ENCODE measurements around the gene SAT2. TPM values are rescaled to one million over a fixed set of nuclear protein-coding genes. Genes with fewer than 3 reads are reported as not detected.

Gene SAT2
- total and polyA plus RNA-seq, 8 donors = 11.6 to 235 (median 129) TPM

GRCh38 chr17:7655541-7655840, 27.9 kb upstream of the SAT2 start:
- 88 to 92% (median 89%) methylated on average over 17 of the region's 17 CpGs for WGBS, 5 donors
- no peak overlapping the region for H3K27ac ChIP-seq
- intact Hi-C loops (cut with DNase I; ENCODE audit: low total_unique reads) = no loop called here
- H3K4me3 ChIP-seq = no peak overlapping the region
- H3K4me1 ChIP-seq = peaks cover 14 to 26% (median 18%) of the 10 kb centered on the region in 4 donors
- no peak for TF ChIP-seq EP300 (IDR thresholded peaks at IDR 0.05)
- no peak for TF ChIP-seq CTCF (IDR thresholded peaks at IDR 0.05)
- TF ChIP-seq POLR2AphosphoS5 (IDR thresholded peaks at IDR 0.05) = no peak
- TF ChIP-seq POLR2A (IDR thresholded peaks at IDR 0.05) = no peak
- H3K9me3 ChIP-seq = no peaks in the 10 kb centered on the region
- no peaks in the 10 kb centered on the region for H3K36me3 ChIP-seq
- peaks cover 0 to 29% (median 19%) of the 10 kb centered on the region in 3 donors for H3K27me3 ChIP-seq
- DNase-seq = no peak

DNA sequence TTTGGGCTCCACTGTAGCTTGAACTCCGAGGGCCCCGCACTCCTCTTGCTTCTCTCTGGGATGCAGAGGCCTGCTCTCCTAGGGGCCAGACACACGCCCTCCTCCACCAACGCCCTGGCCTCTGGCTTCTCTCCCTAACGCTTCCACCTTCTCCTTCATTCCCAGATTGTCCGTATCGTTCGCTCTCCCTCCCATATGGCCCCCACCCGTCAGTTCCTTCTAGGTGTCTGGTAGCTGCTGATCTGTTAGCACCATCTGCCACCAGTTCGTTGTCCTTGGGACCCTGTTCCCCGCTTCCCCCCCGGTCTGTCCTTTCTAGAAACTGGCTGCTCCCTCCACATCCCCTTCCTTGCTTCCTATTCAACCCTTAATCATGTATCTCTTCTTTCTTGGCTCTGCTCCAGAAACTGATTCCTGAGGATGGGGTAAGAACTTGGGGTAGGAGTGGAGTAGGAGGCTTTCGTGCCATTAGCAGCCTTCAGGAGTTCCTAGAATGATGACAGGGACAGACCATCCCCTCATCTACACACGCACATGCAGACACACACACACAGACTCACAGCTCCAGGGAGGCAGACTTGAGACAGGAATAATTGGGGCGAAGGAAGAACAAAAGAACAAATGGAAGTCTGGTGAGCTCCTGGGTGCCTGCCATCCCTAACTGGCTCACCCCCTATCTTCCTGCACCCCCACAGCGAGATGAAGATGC, 27.4 kb upstream of the SAT2 start:
- Histone ChIP-seq H3K4me3 (no peak overlapping the region), H3K4me1 (peaks cover 18 to 31% (median 22%) of the 10 kb centered on the region in 4 donors), H3K27me3 (peaks cover 0 to 34% (median 24%) of the 10 kb centered on the region in 3 donors), H3K9me3 (no peaks in the 10 kb centered on the region), H3K27ac (no peak overlapping the region), H3K36me3 (no peaks in the 10 kb centered on the region)
- TF ChIP-seq POLR2AphosphoS5 (IDR thresholded peaks at IDR 0.05) (no peak), POLR2A (IDR thresholded peaks at IDR 0.05) (no peak), EP300 (IDR thresholded peaks at IDR 0.05) (no peak), CTCF (IDR thresholded peaks at IDR 0.05) (no peak)
- intact Hi-C loops (cut with DNase I; ENCODE audit: low total_unique reads) = no loop called here
- whole genome bisulfite sequencing, 5 donors = 75 to 83% (median 80%) methylated on average over 16 of the region's 16 CpGs
- peak in 1 of 2 donors; percentile 35 for DNase-seq

GRCh38 chr17:7652388-7653356, 25.1 kb upstream of the SAT2 start:
- Histone ChIP-seq H3K4me3 (no peak overlapping the region), H3K9me3 (no peaks in the 10 kb centered on the region), H3K27ac (peak overlapping the region in 1 of 5 donors; percentile 80), H3K36me3 (no peaks in the 10 kb centered on the region), H3K27me3 (peaks cover 0 to 52% (median 28%) of the 10 kb centered on the region in 3 donors), H3K4me1 (peaks cover 18 to 33% (median 23%) of the 10 kb centered on the region in 4 donors)
- DNase-seq = peak in 1 of 2 donors; percentile 44
- intact Hi-C loops (cut with DNase I; ENCODE audit: low total_unique reads) = no loop called here
- TF ChIP-seq POLR2A (IDR thresholded peaks at IDR 0.05) = no peak
- TF ChIP-seq EP300 (IDR thresholded peaks at IDR 0.05) = no peak
- TF ChIP-seq CTCF (IDR thresholded peaks at IDR 0.05) = no peak
- no peak for TF ChIP-seq POLR2AphosphoS5 (IDR thresholded peaks at IDR 0.05)
- 51 to 65% (median 61%) methylated on average over 12 of the region's 12 CpGs for WGBS, 5 donors

DNA sequence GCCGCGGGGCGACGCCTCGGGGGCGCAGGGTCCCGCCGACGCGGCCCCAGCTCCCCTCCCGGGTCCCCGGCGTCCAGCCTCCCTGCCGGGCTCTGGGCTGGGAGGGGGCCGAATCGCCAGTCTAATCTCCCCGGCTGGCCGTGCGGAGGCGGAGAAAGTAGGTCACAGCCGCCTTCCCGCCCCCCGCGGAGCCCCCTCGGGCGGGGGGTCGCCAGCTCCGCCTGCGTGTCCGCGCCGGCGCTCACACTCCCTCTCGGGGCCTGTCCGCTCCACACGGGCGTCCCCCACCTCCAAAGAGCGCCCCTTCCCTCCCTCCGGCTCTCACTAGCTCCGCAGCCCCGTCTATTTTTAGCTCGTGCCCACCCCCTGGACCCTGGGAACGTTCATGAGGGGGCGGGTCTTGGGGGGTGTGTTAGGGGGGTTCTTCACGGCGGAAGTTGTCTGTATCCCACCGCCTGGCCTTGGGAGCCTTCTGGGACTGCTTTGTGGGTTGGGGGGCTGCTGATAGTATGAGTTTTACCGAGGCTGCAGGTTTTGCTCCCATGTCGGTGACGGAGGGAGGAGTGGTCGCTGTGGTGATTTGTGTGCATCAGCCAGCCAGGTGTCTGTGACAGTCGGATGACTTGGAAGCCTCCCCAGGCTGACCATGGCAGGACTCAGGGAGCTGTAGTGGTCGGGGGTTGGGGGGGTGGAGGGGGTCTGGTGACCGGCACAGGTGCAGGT, 24.2 kb upstream of the SAT2 start:
- 4 to 8% (median 6%) methylated on average over 29 to 54 of the region's 54 CpGs for WGBS, 5 donors
- Histone ChIP-seq H3K4me1 (peaks cover 18 to 27% (median 20%) of the 10 kb centered on the region in 4 donors), H3K36me3 (no peaks in the 10 kb centered on the region), H3K27ac (peak overlapping the region in 4 of 5 donors; percentile 3 to 80 (median 36)), H3K9me3 (no peaks in the 10 kb centered on the region), H3K27me3 (peaks cover 0 to 52% (median 28%) of the 10 kb centered on the region in 3 donors), H3K4me3 (peak overlapping the region; percentile 45 to 67 (median 54))
- intact Hi-C loops (cut with DNase I; ENCODE audit: low total_unique reads) = no loop called here
- TF ChIP-seq POLR2A (IDR thresholded peaks at IDR 0.05) (no peak), POLR2AphosphoS5 (IDR thresholded peaks at IDR 0.05) (no peak), EP300 (IDR thresholded peaks at IDR 0.05) (no peak), CTCF (IDR thresholded peaks at IDR 0.05) (no peak)
- peak in 1 of 2 donors; percentile 89 for DNase-seq
